ENCODE measurements around the gene PATL1.
"Not testable (repeated sequence)": the region's sequence is repeated elsewhere in the genome, so short reads cannot be mapped to it uniquely, and the experiment has no call there.

DNA sequence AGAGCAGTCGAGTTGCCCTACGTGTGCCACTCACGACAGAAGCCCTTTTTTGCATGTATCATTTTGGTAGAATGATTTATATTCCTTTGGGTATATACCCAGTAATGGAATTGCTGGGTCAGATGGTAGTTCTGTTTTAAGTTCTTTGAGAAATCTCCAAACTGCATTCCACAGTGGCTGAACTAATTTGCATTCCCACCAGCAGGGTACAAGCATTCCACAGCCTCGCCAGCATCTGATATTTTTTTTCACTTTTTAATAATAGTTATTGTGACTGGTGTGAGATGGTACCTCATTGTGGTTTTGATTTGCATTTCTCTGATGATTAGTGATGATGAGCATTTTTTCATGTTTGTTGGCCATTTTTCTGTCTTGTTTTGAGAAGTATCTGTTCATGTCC is 41.9 kb downstream of the PATL1 start:
- TF ChIP-seq, protein P1, sequence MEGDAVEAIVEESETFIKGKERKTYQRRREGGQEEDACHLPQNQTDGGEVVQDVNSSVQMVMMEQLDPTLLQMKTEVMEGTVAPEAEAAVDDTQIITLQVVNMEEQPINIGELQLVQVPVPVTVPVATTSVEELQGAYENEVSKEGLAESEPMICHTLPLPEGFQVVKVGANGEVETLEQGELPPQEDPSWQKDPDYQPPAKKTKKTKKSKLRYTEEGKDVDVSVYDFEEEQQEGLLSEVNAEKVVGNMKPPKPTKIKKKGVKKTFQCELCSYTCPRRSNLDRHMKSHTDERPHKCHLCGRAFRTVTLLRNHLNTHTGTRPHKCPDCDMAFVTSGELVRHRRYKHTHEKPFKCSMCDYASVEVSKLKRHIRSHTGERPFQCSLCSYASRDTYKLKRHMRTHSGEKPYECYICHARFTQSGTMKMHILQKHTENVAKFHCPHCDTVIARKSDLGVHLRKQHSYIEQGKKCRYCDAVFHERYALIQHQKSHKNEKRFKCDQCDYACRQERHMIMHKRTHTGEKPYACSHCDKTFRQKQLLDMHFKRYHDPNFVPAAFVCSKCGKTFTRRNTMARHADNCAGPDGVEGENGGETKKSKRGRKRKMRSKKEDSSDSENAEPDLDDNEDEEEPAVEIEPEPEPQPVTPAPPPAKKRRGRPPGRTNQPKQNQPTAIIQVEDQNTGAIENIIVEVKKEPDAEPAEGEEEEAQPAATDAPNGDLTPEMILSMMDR (IDR thresholded peaks at IDR 0.05), result not testable (repeated sequence)
- TF ChIP-seq EZH2 (IDR thresholded peaks at IDR 0.05; ENCODE audit: borderline replicate concordance, insufficient read depth, low read depth, low read length, poor library complexity, severe bottlenecking), result not testable (repeated sequence)
